Endodermal cell (in vitro differentiated cells): Measurements from ENCODE around the gene RAB33A. TPM values are rescaled to one million over a fixed set of nuclear protein-coding genes. Genes with fewer than 3 reads are reported as not detected.

Experiments
- DNase-seq: peaks from one replicate; pipeline ENCODE4 v3.0.0-alpha.2; 2017
- H3K27ac ChIP-seq: 2 replicates; pipeline ENCODE4 v1.5.1; 2013; ENCODE audit warnings: mild to moderate bottlenecking, low read depth, low read length, moderate library complexity
- H3K27me3 ChIP-seq: 2 replicates; pipeline ENCODE4 v1.6.1; 2013; ENCODE audit warnings: mild to moderate bottlenecking, low read length, moderate library complexity; ENCODE audit not compliant: insufficient read depth, control insufficient read depth, poor library complexity, severe bottlenecking
- H3K36me3 ChIP-seq: 2 replicates; pipeline ENCODE4 v1.7.0; 2013; ENCODE audit warnings: mild to moderate bottlenecking, low read length, moderate library complexity; ENCODE audit not compliant: control insufficient read depth, insufficient read depth
- H3K4me1 ChIP-seq: one replicate; pipeline ENCODE4 v1.7.0; 2013; ENCODE audit warnings: low read length; ENCODE audit not compliant: control insufficient read depth, insufficient read depth
- H3K4me3 ChIP-seq: 2 replicates; pipeline ENCODE4 v1.5.1; 2013; ENCODE audit warnings: mild to moderate bottlenecking, low read length, moderate library complexity
- H3K9ac ChIP-seq: 2 replicates; pipeline ENCODE4 v1.6.1; 2013; ENCODE audit warnings: mild to moderate bottlenecking, low read length, moderate library complexity; ENCODE audit not compliant: poor library complexity, severe bottlenecking; ENCODE audit errors: extremely low read depth
- H3K9me3 ChIP-seq: 2 replicates; pipeline ENCODE4 v1.6.1; 2013; ENCODE audit warnings: mild to moderate bottlenecking, low read length, moderate library complexity; ENCODE audit not compliant: control insufficient read depth
- H3K27ac Mint-ChIP-seq: 2 replicates; pipeline ENCODE4 v1.8.0; 2020; ENCODE audit warnings: mixed read lengths
- H3K27me3 Mint-ChIP-seq: 2 replicates; pipeline ENCODE4 v1.8.0; 2021; ENCODE audit warnings: mild to moderate bottlenecking, mixed read lengths; ENCODE audit not compliant: insufficient read depth
- H3K36me3 Mint-ChIP-seq: 2 replicates; pipeline ENCODE4 v1.8.0; 2020; ENCODE audit warnings: low read depth, mixed read lengths
- H3K4me1 Mint-ChIP-seq: 2 replicates; pipeline ENCODE4 v1.8.0; 2020; ENCODE audit warnings: mixed read lengths
- H3K4me3 Mint-ChIP-seq: 2 replicates; pipeline ENCODE4 v1.8.0; 2020; ENCODE audit warnings: mild to moderate bottlenecking, moderate library complexity, mixed read lengths
- H3K9me3 Mint-ChIP-seq: 2 replicates; pipeline ENCODE4 v1.8.0; 2020; ENCODE audit warnings: mild to moderate bottlenecking, mixed read lengths
- CTCF ChIP-seq: fragments of 200-600 bp; sonication (generic); conservative IDR thresholded peaks from 2 replicates; pipeline ENCODE4 v1.5.0; 2021; ENCODE audit warnings: antibody characterized with exemption, mild to moderate bottlenecking
- WGBS, 2 experiments: methylation state at CpG; one replicate each; pipeline versions ENCODE4 v1.1.5 to v1.1.7; 2013; ENCODE audit warnings: missing lambda C conversion rate in 2 of 2, mixed read lengths in 1 of 2; ENCODE audit not compliant: insufficient coverage in 1 of 2, insufficient read length in 1 of 2; 5-methylcytosine and 5-hydroxymethylcytosine counted together
- total RNA-seq, 2 donors: library from RNA; stranded (reverse); fragmentation: NEBNext Ultra II Directional in 1 of 2; extraction: Animal tissue kit (Norgen Biotek cat#: 25700) in 1 of 2; gene quantifications; 2 replicates in 1 of 2; 3 replicates in 1 of 2; pipeline ENCODE4 v1.2.1, GENCODE V29; 2021

The RAB33A gene
- total RNA-seq, 2 donors from 2014 or later: not detected

- peaks cover 3% of the 10 kb centered on the region for H3K36me3 ChIP-seq
- no peaks in the 10 kb centered on the region for H3K27me3 ChIP-seq
- peak overlapping the region; percentile 60 for H3K27ac ChIP-seq
- Mint-ChIP-seq H3K27ac (peak overlapping the region; percentile 96), H3K4me3 (peak overlapping the region; percentile 87), H3K36me3 (peaks cover 7% of the 10 kb centered on the region), H3K27me3 (peaks cover 2% of the 10 kb centered on the region), H3K4me1 (peaks cover 8% of the 10 kb centered on the region), H3K9me3 (peaks cover 28% of the 10 kb centered on the region)
- DNase-seq: no peak
- peak overlapping the region; percentile 96 for H3K4me3 ChIP-seq
- no peaks in the 10 kb centered on the region for H3K4me1 ChIP-seq
- no peak for TF ChIP-seq CTCF
- H3K9me3 ChIP-seq: no peaks in the 10 kb centered on the region
- peak overlapping the region; percentile 59 for H3K9ac ChIP-seq
- WGBS, 2 experiments: 1% methylated on average over 32 of the region's 32 CpGs; no CpG with 5 or more reads in 1 of the 2 experiments
Measured at GRCh38 chrX:130165181-130165702, 6.5 kb upstream of the RAB33A start.

- H3K36me3 Mint-ChIP-seq: peaks cover 7% of the 10 kb centered on the region
- H3K27ac ChIP-seq: peak within 1 kb of the TSS; percentile 91
- peaks cover 7% of the 10 kb centered on the region for H3K27me3 ChIP-seq
- WGBS, 2 experiments: 0 to 4% methylated on average over 5 to 49 of the region's 50 CpGs
- peak within 1 kb of the TSS; percentile 59 for H3K9ac ChIP-seq
- peak; percentile 96 for DNase-seq
- peaks cover 8% of the 10 kb centered on the region for H3K4me1 Mint-ChIP-seq
- H3K4me3 ChIP-seq: peak within 1 kb of the TSS; percentile 96
- H3K4me3 Mint-ChIP-seq: peak within 1 kb of the TSS; percentile 87
- TF ChIP-seq CTCF: no peak
- H3K9me3 ChIP-seq: no peaks in the 10 kb centered on the region
- H3K4me1 ChIP-seq: no peaks in the 10 kb centered on the region
- peaks cover 3% of the 10 kb centered on the region for H3K36me3 ChIP-seq
- peaks cover 9% of the 10 kb centered on the region for H3K27me3 Mint-ChIP-seq
- H3K9me3 Mint-ChIP-seq: peaks cover 30% of the 10 kb centered on the region
- H3K27ac Mint-ChIP-seq: peak within 1 kb of the TSS; percentile 96
Measured at GRCh38 chrX:130165703-130166502, 5.9 kb upstream of the RAB33A start, which contains the start of gene AIFM1. TSS of gene AIFM1 (minus strand) at chrX:130165841. CDS start at chrX:130165656, 185 bp downstream.

- H3K4me3 Mint-ChIP-seq: peak overlapping the region; percentile 87
- peak overlapping the region; percentile 96 for H3K27ac Mint-ChIP-seq
- H3K4me1 ChIP-seq: no peaks in the 10 kb centered on the region
- H3K9ac ChIP-seq: peak overlapping the region; percentile 55
- peaks cover 14% of the 10 kb centered on the region for H3K27me3 Mint-ChIP-seq
- WGBS, 2 experiments: 5% methylated on average over 4 of the region's 4 CpGs; no CpG with 5 or more reads in 1 of the 2 experiments
- H3K27me3 ChIP-seq: peaks cover 12% of the 10 kb centered on the region
- no peaks in the 10 kb centered on the region for H3K9me3 ChIP-seq
- H3K4me3 ChIP-seq: peak overlapping the region; percentile 96
- no peak for DNase-seq
- H3K36me3 Mint-ChIP-seq: peaks cover 7% of the 10 kb centered on the region
- H3K36me3 ChIP-seq: peaks cover 3% of the 10 kb centered on the region
- peaks cover 8% of the 10 kb centered on the region for H3K4me1 Mint-ChIP-seq
- no peak overlapping the region for H3K27ac ChIP-seq
- peaks cover 31% of the 10 kb centered on the region for H3K9me3 Mint-ChIP-seq
- TF ChIP-seq CTCF: no peak
Measured at GRCh38 chrX:130166503-130166777, 5.3 kb upstream of the RAB33A start.
